ENCODE data around the gene BTD.

Gene BTD, protein sequence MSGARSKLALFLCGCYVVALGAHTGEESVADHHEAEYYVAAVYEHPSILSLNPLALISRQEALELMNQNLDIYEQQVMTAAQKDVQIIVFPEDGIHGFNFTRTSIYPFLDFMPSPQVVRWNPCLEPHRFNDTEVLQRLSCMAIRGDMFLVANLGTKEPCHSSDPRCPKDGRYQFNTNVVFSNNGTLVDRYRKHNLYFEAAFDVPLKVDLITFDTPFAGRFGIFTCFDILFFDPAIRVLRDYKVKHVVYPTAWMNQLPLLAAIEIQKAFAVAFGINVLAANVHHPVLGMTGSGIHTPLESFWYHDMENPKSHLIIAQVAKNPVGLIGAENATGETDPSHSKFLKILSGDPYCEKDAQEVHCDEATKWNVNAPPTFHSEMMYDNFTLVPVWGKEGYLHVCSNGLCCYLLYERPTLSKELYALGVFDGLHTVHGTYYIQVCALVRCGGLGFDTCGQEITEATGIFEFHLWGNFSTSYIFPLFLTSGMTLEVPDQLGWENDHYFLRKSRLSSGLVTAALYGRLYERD

DNA sequence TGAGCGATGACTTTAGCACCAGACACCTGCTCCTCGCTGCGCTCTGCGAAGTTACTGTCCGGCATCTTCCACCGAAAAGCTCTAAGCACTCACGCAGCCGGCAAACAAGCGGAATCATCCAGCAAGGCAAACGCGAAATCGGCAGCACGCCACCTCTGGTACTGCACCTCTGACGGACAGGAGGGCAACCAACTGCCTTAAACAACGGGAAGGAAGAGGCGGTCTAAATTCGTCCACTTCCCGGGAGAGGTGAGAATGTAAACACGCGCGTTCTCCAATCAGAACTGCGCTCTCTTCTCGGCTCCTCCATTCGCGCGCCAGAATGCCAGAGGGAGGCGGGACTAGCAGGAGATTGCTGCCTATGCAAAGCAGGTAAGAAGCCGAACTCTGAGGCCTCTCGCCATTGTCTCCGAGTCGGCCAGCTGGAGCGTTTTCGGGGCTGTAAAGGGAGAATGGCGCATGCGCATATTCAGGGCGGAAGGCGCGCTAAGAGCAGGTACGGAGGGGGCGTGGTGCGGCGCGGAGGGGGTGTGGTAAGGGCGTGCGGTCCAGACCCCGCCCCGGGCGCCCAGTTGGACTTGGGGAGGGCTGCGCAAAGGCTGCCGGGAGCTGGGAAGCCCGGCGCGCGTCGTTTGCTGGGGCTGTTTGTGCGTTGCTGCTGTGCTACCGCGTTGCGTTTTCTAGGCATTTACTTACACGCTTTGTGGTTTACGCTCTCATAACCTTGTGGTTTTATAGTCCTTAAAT is at the start of gene BTD, which contains the start of gene HACL1:
TSS of gene BTD (plus strand) at position 347 of the 747 bp plus-strand sequence. CDS start 33,695 bp downstream, outside the sequence.
TSS of gene HACL1 (minus strand) at position 171 of the 747 bp plus-strand sequence. CDS start at position 65, 106 bp downstream.
- peak; percentile 98 to 99 for DNase-seq (ENCODE audit: low read depth in 2 of 2)

DNA sequence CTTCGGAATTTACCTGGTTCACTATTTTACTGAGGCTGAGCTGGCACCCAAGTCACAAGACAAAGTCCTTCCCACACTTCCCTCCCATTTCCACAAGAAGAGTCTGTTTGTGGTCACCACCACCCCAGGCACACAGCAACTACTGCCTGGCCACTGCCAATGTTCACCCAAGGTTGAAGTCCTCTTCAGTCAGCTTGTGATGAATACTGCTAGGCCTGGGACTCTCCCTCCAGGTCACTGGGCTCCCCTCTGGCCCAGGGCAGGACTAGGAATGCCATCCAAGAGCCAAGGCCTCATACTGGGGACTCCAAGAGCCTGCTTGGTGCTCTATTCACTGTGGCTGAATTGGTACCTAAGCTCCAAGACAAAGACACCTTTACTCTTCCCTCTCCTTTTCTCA is 49.6 kb upstream of the BTD start:
- no peak for DNase-seq (ENCODE audit: low read depth in 2 of 2)

DNA sequence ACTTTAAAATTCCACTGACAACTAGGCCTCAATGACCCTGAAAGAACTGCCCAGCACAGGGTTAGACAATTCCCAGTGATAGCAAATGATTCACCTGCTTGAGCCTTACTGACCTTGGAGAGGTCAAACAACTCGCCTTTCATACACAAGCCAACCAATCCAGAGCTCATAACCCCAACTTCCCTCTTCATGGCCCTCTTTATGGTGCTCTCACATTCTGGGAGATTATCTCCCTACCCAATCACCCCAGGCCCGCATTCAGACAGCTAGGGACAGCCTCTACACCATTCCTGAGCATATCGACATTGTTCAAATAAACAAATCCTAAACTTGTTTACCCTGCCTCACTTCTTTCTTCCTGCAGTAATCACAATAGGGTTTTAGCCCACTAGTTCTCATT is 47.8 kb upstream of the BTD start:
- no peak for DNase-seq (ENCODE audit: low read depth in 2 of 2)

DNA sequence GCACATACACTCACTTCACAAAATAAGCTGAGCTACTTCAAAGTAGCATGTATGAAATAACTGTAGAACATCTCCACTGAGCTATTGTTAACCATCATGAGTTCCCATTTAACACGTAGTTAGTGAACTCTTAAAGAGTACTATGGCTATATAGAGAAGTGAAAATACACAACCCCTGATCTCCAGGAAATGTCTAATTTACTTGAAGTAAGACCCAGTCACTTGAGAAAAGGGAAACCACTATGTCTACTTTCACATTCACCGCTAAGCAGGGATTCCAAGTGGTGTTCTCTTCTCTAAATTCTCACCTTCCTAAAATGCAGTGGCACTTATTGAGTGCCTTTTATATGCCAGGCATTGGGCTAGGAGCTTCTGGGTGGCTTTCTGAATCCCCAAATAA is 45.0 kb upstream of the BTD start:
- no peak for DNase-seq (ENCODE audit: low read depth in 2 of 2)

DNA sequence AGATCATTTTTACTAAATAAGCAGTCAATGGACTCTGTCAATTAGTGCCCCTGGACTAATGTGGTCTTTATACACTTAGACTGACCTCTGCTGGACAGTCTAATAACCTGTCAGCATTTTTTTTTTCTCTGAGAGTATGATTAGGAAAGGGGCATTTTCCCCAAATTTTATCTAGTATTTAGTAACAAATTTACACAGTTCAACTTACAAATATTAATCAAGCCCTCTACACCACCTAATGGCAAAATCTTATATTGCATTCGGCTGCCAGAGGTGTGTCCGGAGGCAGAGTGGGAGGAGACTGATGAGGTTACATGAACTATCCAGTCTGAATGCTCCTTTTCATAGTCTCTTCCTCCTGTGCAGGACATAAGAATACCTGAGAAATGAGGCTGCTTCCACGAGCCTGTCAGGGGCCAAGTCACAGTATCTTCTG is 44.0 kb upstream of the BTD start:
- peak in 1 of 2 experiments; percentile 26 for DNase-seq (ENCODE audit: low read depth in 2 of 2)

DNA sequence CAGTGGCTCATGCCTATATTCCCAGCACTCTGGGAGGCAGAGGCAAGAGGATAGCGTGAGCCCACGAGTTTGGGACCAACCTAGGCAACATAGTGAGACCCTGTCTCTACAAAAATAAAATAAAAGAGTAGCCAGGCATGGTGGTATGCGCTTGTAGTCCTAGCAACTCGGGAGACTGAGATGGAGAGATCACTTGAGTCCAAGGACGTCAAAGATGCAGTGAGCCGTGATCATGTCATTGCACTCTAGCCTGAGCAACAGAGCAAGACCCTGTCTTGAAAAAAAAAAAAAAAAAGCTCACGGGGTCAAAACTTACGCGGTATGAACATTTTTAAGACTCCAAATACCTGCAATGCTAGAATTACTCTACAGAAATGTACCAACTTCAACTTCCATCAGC is 43.0 kb upstream of the BTD start:
- no peak for DNase-seq (ENCODE audit: low read depth in 2 of 2)

DNA sequence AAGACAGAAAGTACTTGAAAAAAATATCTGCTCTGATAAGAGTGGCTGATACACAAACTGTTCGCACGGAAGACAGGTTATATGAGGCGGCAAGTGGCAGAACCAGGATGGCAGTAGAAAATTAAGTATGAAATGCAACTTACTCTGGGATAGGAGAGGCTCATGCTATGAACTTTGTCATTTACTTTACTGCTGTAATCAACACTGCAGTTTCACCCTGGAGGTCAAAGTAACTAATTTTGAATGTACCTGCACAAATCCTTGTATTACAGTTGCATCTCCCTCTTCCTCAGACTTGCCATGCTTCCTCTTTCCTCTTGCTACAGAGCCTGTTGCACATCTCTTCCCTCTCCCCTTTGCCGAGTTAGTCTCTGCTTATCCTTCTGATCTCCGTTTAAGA is 39.0 kb upstream of the BTD start:
- no peak for DNase-seq (ENCODE audit: low read depth in 2 of 2)

DNA sequence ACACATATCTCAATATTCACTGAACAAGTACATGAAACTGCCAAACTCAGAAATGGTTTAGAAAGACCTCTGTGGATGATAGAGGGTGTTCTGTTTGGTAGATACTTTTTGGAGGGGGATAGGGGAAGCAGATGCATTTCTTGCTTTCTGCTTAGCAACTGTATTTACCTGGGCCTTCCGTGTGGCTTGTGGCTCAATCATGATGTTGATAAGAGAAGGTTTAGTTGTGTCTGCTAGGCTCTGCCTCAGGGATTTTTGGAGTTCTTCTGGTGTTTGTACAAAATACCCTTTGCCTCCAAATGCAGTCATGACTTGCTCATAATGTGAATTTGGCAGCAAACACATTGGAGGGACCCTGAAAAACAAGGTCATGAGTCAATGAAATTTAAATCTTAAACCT is 38.4 kb upstream of the BTD start:
- DNase-seq (ENCODE audit: low read depth in 2 of 2) = no peak

DNA sequence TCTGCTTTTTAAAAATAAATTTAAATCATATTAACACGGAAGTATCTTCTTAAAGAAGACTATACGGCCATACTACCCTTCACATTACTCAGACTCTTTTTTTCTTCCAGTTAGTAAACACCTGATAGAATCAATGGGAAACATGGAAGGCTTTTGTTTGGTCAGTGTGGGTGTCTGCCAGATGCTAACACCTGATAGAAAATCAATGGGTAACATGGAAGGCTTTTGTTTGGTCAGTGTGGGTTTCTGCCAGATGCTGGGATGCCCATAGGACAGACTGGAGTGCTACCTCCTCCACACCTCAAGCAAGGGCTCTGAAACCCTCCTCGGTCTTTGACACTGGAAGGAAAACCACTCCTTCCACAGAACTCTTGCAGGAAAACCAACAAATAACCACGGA is 29.4 kb upstream of the BTD start:
- no peak for DNase-seq (ENCODE audit: low read depth in 2 of 2)

DNA sequence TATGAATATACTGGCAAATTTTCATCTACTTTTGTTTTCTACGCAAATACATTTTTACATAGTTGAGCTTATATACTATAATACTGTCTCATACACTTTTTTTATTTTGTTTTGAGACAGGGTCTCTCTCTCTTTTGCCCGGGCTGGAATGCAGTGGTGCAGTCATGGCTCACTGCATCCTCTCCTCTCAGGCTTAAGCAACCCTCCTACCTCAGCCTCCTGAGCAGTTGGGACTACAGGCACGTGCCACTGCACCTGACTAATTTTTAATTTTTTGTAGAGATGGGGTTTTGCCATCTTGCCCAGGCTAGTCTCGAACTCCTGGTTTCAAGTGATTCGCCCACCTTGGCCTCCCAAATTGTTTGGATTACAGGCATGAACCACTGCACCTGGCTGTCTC is 26.1 kb upstream of the BTD start:
- no peak for DNase-seq (ENCODE audit: low read depth in 2 of 2)

DNA sequence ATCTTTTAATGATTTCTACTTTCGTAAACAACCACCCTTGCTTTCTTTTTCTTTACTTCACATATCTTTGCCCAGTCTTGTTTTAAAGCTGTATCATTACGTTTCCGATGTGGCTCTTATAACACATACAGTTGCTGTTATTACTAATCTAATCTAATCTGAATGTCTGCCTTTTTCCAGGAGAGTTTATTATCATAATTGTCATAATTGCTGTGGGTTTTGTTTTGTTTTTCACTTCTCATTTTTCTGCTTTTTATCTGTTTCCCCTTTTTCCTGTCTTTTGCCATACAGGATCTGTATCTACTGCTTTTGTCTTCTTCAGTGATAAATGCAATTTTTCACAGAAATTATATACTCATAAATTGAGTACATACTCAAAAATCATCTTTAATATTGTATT is 25.1 kb upstream of the BTD start:
- no peak for DNase-seq (ENCODE audit: low read depth in 2 of 2)

DNA sequence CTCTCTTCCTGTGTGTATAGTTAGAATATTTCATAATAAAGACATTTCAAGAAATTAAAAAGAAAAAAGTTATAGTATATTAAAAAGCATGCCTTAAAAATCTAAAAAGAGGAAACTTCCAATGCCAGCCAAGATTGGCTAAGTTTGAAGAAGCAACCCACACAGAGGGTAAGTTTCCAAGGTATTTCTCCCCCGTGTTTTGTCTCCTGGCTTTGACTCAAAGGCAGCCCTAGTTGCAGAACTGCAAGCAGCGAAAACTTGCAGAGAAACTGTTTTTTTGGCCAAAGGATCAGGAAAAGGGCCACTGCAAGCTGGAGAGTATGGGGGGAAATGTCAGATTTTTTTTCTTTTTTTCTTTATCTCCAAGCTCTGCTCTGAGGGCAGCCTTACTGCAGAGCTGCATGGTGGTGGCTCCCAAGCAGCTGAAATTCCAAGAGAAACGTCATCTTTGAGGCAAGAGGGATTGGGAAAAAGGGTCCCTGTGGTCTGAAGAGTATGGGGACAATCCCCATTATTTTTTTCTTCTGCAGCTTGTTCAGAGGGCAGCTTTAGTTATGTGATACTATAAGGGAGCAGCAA is 23.2 kb upstream of the BTD start:
- DNase-seq (ENCODE audit: low read depth in 2 of 2) = no peak

DNA sequence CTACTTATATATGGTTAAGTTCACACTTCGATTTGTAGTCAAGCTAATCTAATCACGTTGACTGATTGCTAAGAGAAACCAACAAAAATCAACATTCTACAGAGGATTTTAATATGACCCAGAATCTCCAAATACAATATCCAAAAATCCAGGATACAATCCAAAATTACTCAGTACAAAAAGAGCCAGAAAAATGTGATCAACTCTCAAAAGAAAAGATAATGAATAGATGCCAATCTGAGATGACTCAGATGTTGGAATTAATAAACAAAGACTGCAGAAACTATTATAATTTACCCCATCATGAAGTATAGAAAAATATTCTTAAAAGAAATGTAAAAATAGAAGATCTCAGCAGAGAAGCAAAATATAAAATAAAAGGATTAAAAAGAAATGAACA is 22.5 kb upstream of the BTD start:
- no peak for DNase-seq (ENCODE audit: low read depth in 2 of 2)

DNA sequence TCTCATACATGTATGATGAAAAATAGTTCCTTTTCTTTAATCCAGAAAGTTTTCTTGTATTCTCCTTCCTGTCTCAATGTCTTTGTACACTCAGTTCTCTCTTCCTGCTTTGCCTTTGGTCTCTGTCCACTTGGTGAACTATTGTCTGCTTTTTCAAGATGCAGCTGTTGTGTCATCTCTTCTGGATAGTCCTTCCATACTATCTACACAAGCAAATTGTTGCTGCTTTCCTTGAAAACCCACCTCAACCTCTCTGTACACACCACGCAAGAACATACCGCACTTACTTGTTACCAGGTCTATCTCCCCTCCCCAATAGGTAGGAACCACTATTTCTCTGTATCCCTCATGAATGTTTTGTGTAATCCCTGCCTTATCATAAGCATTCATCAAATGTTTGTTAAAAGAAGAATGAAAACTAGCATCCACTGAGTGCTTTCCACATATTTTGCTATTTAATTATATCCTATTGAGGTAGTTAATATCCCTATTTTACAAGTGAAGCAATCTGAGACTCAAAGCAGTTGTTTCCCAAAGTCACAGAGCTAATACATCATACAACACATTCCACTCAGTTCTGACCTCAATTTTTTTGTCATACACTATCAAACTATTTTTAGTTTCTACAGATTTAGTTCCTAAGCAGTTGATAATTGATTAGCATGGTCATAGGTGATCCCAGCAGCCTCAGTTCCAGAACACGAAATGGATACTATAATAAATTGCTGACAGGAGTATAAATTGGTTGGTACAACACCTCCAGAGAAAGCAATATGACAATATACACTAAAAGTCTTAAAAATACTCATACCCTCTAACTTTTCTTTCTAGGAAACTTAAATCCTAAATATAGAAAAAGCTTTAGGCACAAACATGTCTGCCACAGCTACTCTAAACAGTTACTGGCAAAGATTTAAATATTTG is 19.8 kb upstream of the BTD start:
- DNase-seq (ENCODE audit: low read depth in 2 of 2) = no peak

DNA sequence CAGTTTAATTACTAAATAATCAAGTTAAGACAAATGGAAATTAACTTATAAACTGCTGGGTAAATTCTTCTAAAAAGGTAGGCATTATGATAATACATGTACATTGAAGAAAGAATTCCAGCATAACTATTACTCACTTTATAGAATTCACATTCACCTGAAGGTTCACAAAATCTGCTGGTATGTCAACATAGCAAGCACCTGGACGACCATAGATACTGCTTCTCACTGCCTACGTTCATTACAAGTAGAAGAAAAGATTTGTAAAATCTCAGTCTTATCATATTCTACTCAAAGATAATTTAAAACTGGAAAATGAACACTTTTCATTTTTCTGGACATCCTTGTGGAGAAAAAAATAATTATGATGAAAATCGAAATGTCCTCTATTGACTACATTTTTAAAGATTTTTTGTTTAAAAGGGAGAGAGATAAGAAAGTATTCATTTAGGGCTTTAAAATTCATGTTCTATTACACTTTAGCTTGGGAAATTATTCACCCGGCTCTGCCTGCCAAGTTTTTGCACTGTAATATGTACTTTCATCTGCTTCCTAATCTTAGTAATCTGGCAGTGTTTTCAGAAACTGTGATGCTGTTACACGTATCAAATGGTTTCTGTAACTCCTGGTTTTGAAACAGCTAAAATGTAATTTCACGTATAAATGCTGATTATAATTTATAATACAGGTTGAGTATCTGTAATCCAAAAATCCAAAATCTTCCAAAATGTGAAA is 16.3 kb upstream of the BTD start:
- no peak for DNase-seq (ENCODE audit: low read depth in 2 of 2)

DNA sequence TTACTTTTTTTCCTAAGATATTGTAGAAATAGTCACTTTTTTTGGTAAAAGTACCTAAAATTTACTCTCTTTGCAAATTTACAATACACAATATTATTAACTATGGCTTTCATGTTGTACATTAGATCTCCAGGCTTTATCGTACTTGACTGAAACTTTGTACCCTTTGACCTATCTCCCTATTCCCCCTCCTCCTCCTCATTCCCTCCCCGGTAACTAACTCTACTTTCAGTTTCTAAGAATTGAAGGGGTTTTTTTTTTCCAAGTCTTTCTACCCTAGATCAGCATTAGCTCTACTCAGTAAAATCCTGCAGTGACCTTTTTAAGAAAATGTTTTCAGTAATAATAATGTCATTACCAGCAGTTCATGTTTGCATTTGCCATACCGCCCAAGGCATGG is 10.3 kb upstream of the BTD start:
- no peak for DNase-seq (ENCODE audit: low read depth in 2 of 2)

DNA sequence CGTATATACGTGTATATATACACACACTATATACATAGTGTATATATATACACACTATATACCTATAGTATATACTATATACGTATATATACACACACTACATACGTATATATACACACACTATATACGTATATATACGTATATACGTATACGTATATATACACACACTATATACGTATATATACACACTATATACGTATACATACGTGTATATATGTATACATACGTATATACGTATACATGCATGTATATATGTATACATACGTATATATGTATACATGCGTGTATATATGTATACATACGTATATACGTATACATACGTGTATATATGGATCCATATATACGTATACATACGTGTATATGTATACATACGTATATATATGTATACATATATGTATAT is 9.6 kb upstream of the BTD start:
- no peak for DNase-seq (ENCODE audit: low read depth in 2 of 2)

DNA sequence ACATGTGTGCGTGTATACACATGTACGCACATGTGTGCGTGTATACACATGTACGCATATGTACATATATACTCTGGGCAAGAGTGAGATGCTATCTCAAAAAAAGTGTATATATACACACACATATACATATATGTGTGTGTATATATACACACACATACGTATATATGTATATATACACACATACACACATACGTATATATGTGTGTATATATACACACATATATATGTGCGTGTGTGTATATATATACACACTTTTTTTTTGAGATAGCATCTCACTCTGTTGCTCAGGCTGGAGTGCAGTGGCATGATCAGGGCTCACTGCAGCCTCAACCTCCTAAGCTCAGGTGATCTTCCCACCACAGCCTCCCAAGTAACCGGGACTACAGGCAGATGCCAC is 8.6 kb upstream of the BTD start:
- DNase-seq (ENCODE audit: low read depth in 2 of 2) = no peak

DNA sequence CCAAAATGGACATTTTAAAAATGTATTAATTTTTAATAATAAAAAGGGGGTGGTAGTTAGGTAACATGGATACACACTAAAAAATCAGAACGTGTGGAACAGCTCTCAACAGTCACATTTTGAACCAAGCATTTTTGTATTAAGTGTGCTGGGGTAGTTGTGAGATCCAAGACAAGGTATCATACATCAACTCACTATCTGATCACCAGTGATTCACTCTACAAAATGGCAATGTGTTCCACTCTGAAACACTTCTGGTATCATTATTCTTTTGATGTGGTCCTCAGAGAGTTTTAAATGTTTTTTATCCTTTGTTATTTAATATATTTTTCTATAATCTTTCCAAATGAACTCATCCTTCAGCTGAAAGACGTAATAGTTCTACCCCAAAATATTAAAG is 5.6 kb upstream of the BTD start:
- no peak for DNase-seq (ENCODE audit: low read depth in 2 of 2)

DNA sequence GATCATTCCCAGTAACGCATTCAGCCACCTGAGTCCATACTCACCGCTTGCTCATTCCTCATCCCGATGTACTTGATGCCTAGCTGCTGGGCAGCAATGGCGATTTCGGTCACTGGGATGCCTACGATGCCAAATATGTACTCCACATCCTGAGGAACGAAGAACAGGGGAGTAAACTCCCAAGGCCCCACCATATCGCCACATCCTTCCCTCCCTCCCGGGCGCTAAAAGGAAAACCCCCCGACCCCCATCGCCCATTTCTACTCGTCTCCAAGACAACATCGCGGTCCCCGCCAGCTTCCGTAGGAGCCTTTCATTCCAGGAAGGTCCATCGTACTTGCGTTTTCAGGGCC is 523 bp upstream of the BTD start:
- no peak for DNase-seq (ENCODE audit: low read depth in 2 of 2)

DNA sequence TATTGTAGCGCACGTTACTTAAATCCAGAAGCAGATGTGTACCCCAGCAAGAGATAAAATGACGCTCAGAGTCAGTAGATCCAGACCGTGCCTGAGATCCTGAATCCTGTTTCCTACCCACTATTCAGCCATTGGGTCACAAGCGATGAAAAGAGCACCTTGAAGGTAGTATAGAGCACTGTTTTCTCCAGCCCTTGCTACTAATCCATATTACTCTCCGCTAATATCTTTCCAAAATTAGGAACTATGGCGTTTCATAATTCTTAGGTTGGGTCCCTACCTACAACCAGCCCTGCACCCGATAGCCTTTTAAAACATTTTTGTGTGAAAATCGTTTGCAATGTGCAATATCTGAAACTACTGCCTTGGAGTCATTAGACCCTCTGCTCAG is 596 bp downstream of the BTD start:
- peak in 1 of 2 experiments; percentile 4 for DNase-seq (ENCODE audit: low read depth in 2 of 2)

All from stimulated activated CD4-positive, alpha-beta T cell treated with anti-CD3 and anti-CD28 coated beads, Interleukin-12 subunit alpha, Interleukin-12 subunit beta, amount 100 ng/mL, for 24 hours (primary cell).